Body of pancreas (tissue), 4 donors: ENCODE measurements around the gene PSTK.

Experiments
- POLR2A ChIP-seq, 3 donors: fragments of 450-650 bp; IDR thresholded peaks; one replicate each; pipeline ENCODE4 v1.6.1; 2016; ENCODE audit warnings: antibody characterized with exemption in 3 of 3, mild to moderate bottlenecking in 2 of 3
- TF ChIP-seq, protein P1 (sequence below), 7 experiments: fragments of 450-650 bp in 4 of 7; fragments of 200-600 bp in 3 of 7; sonication (generic) in 3 of 7; IDR thresholded peaks; one replicate each; pipeline ENCODE4 v1.5.1; 2016 to 2019; ENCODE audit warnings: antibody characterized with exemption in 7 of 7

DNA sequence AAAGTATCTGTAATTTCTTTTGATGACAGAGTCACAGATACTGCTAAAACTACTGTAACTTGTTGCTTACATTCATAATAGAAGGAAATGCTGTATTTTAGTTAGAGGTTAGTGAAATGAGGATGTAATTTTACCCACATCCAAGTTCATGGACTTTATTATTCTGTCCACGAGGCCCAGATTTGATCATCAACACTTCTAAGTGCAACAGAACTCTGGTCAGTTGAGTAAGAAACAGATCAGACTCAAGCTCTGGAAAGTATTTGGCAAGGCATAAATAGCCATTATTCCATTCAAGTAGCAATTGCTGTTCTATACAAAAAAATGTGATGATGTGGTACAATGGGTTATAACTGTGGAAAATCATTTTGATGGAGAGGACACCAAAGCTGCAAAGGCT, 50.9 kb downstream of the PSTK start:
- TF ChIP-seq, protein P1, sequence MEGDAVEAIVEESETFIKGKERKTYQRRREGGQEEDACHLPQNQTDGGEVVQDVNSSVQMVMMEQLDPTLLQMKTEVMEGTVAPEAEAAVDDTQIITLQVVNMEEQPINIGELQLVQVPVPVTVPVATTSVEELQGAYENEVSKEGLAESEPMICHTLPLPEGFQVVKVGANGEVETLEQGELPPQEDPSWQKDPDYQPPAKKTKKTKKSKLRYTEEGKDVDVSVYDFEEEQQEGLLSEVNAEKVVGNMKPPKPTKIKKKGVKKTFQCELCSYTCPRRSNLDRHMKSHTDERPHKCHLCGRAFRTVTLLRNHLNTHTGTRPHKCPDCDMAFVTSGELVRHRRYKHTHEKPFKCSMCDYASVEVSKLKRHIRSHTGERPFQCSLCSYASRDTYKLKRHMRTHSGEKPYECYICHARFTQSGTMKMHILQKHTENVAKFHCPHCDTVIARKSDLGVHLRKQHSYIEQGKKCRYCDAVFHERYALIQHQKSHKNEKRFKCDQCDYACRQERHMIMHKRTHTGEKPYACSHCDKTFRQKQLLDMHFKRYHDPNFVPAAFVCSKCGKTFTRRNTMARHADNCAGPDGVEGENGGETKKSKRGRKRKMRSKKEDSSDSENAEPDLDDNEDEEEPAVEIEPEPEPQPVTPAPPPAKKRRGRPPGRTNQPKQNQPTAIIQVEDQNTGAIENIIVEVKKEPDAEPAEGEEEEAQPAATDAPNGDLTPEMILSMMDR (IDR thresholded peaks at IDR 0.05) = no peak
- no peak for TF ChIP-seq POLR2A (IDR thresholded peaks at IDR 0.05)
